Neural cell (in vitro differentiated cells): Measurements from ENCODE around the gene FOXJ3.

Experiments used
- EP300 ChIP-seq: fragments of 450-650 bp; conservative IDR thresholded peaks from 2 replicates; pipeline ENCODE4 v1.6.1; 2014; ENCODE audit warnings: antibody characterized with exemption, mild to moderate bottlenecking, moderate library complexity; ENCODE audit not compliant: poor library complexity, severe bottlenecking
- EZH2 ChIP-seq: fragments of 200-600, 300-800 bp; shearing (Covaris generic), sonication (generic); IDR thresholded peaks from 2 replicates; pipeline ENCODE4 v1.6.1; 2014; ENCODE audit warnings: antibody characterized with exemption, low read length, borderline replicate concordance, mild to moderate bottlenecking; ENCODE audit not compliant: insufficient read depth, poor library complexity, severe bottlenecking
- MXI1 ChIP-seq: fragments of 450-650 bp; conservative IDR thresholded peaks from 2 replicates; pipeline ENCODE4 v1.6.1; 2014; ENCODE audit warnings: antibody characterized with exemption, mild to moderate bottlenecking; ENCODE audit not compliant: poor library complexity, severe bottlenecking
- POLR2AphosphoS5 ChIP-seq: IDR thresholded peaks from 2 replicates; pipeline ENCODE4 v1.6.1; 2012
- RAD21 ChIP-seq: fragments of 450-650 bp; conservative IDR thresholded peaks from 2 replicates; pipeline ENCODE4 v1.6.1; 2014; ENCODE audit warnings: antibody characterized with exemption, mild to moderate bottlenecking, moderate library complexity
- REST ChIP-seq: IDR thresholded peaks from 2 replicates; pipeline ENCODE4 v1.6.1; 2012; ENCODE audit warnings: borderline replicate concordance
- SMC3 ChIP-seq: fragments of 450-650 bp; conservative IDR thresholded peaks from 2 replicates; pipeline ENCODE4 v1.6.1; 2014; ENCODE audit warnings: antibody characterized with exemption, mild to moderate bottlenecking, moderate library complexity; ENCODE audit not compliant: poor library complexity
- TAF1 ChIP-seq: IDR thresholded peaks from 2 replicates; pipeline ENCODE4 v1.6.1; 2012; ENCODE audit warnings: low read depth
- TF ChIP-seq, protein P1 (sequence below): fragments of 450-650 bp; IDR thresholded peaks from 2 replicates; pipeline ENCODE4 v1.5.1; 2014; ENCODE audit warnings: antibody characterized with exemption, mild to moderate bottlenecking, moderate library complexity; ENCODE audit not compliant: poor library complexity, severe bottlenecking

DNA sequence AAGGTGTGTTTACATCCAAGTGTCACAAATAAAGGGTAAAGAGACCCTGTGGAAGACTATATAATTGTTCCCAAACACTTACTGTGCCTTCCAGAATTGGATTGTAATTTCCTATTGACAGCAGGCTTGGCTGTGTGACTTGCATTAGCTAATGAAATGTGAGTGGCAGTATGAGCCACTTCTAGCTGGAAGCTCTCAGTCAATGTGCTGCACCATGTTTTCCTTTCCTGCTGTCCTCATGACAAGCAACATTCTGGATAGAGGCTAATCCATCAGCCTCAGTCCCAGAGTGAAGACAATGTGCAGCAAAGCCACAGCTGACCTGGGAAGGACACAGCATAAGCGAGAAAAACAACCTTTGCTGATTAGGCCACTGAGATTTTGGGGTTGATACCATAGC is 5.9 kb upstream of the FOXJ3 start:
- TF ChIP-seq POLR2AphosphoS5 (peak; percentile 74), EP300 (peak; percentile 85), EZH2 (no peak), TAF1 (no peak), SMC3 (no peak), MXI1 (peak; percentile 35), RAD21 (peak; percentile 26), REST (peak; percentile 37)
- TF ChIP-seq, protein P1, sequence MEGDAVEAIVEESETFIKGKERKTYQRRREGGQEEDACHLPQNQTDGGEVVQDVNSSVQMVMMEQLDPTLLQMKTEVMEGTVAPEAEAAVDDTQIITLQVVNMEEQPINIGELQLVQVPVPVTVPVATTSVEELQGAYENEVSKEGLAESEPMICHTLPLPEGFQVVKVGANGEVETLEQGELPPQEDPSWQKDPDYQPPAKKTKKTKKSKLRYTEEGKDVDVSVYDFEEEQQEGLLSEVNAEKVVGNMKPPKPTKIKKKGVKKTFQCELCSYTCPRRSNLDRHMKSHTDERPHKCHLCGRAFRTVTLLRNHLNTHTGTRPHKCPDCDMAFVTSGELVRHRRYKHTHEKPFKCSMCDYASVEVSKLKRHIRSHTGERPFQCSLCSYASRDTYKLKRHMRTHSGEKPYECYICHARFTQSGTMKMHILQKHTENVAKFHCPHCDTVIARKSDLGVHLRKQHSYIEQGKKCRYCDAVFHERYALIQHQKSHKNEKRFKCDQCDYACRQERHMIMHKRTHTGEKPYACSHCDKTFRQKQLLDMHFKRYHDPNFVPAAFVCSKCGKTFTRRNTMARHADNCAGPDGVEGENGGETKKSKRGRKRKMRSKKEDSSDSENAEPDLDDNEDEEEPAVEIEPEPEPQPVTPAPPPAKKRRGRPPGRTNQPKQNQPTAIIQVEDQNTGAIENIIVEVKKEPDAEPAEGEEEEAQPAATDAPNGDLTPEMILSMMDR: no peak
